MM.1S (cell line): ENCODE measurements around the gene ZNF730.

Experiments used
- EZH2 ChIP-seq: fragments of 300-600 bp; sonication (generic); optimal IDR thresholded peaks from 2 replicates; pipeline ENCODE3; 2017; ENCODE audit warnings: low read depth, mild to moderate bottlenecking, antibody characterized with exemption, low read length, mixed read lengths
- EZH2phosphoT487 ChIP-seq: fragments of 300-600 bp; sonication (generic); IDR thresholded peaks from 2 replicates; pipeline ENCODE4 v1.6.1; 2018; ENCODE audit warnings: antibody characterized with exemption, low read length
- TF ChIP-seq, protein P1 (sequence below): fragments of 300-600 bp; sonication (generic); IDR thresholded peaks from 2 replicates; pipeline ENCODE4 v1.5.1; 2016; ENCODE audit warnings: antibody characterized with exemption, low read length, mixed read lengths

DNA sequence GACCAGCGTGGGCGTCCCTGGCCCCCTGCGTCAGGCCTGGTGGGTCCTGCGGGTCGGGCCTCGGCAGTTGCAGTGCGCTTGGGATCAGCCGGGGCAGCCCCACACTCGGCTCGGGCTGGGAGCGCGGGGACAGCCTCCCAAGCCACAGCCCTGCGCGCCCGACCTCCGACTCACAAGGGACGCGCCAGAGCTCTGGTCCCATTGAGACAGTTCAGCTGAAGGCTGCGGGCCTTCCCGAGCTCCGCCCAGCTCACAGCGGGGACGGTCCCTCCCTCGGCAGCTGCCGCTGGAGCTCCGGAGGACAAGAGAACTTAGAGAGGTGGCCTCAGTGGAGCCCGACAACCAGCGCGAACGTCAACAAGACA, 45.7 kb upstream of the ZNF730 start:
- TF ChIP-seq, protein P1, sequence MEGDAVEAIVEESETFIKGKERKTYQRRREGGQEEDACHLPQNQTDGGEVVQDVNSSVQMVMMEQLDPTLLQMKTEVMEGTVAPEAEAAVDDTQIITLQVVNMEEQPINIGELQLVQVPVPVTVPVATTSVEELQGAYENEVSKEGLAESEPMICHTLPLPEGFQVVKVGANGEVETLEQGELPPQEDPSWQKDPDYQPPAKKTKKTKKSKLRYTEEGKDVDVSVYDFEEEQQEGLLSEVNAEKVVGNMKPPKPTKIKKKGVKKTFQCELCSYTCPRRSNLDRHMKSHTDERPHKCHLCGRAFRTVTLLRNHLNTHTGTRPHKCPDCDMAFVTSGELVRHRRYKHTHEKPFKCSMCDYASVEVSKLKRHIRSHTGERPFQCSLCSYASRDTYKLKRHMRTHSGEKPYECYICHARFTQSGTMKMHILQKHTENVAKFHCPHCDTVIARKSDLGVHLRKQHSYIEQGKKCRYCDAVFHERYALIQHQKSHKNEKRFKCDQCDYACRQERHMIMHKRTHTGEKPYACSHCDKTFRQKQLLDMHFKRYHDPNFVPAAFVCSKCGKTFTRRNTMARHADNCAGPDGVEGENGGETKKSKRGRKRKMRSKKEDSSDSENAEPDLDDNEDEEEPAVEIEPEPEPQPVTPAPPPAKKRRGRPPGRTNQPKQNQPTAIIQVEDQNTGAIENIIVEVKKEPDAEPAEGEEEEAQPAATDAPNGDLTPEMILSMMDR, result no peak
- no peak for TF ChIP-seq EZH2
- TF ChIP-seq EZH2phosphoT487, result no peak
